ENCODE results near the gene LTF.
"Not testable (repeated sequence)": the region's sequence is repeated elsewhere in the genome, so short reads cannot be mapped to it uniquely, and the experiment has no call there.

Gene LTF

GRCh38 chr3:46402902-46403301 lies 61.8 kb downstream of the LTF start:
- peaks cover 15% of the 10 kb centered on the region for H3K4me1 Mint-ChIP-seq
- not testable (repeated sequence) for H3K4me3 Mint-ChIP-seq, ATAC-seq, H3K27ac Mint-ChIP-seq, DNase-seq, H3K27me3 Mint-ChIP-seq, H3K9me3 Mint-ChIP-seq

GRCh38 chr3:46401579-46401978 lies 63.1 kb downstream of the LTF start:
- H3K4me1 Mint-ChIP-seq, result peaks cover 10% of the 10 kb centered on the region
- no peak overlapping the region for H3K4me3 Mint-ChIP-seq
- no peak for DNase-seq
- no peak overlapping the region for H3K27ac Mint-ChIP-seq
- ATAC-seq, result no peak
- H3K9me3 Mint-ChIP-seq, result peaks cover 0 to 4% of the 10 kb centered on the region in 2 donors
- H3K27me3 Mint-ChIP-seq, result no peaks in the 10 kb centered on the region

- ATAC-seq (no peak), DNase-seq (no peak)
- Mint-ChIP-seq H3K4me3 (no peak overlapping the region), H3K4me1 (peaks cover 12% of the 10 kb centered on the region), H3K9me3 (peaks cover 0 to 4% of the 10 kb centered on the region in 2 donors), H3K27ac (no peak overlapping the region), H3K27me3 (no peaks in the 10 kb centered on the region)
Observed at GRCh38 chr3:46400846-46401245, 63.9 kb downstream of the LTF start.

GRCh38 chr3:46400000-46400734 lies 64.5 kb downstream of the LTF start:
- no peak for ATAC-seq
- no peak overlapping the region for H3K4me3 Mint-ChIP-seq
- peaks cover 0 to 4% of the 10 kb centered on the region in 2 donors for H3K9me3 Mint-ChIP-seq
- no peak for DNase-seq
- peaks cover 5% of the 10 kb centered on the region for H3K27me3 Mint-ChIP-seq
- H3K4me1 Mint-ChIP-seq, result peaks cover 19% of the 10 kb centered on the region
- no peak overlapping the region for H3K27ac Mint-ChIP-seq

- H3K4me1 Mint-ChIP-seq, result peaks cover 22% of the 10 kb centered on the region
- H3K4me3 Mint-ChIP-seq, result no peak overlapping the region
- H3K27me3 Mint-ChIP-seq, result peaks cover 11% of the 10 kb centered on the region
- H3K9me3 Mint-ChIP-seq, result peaks cover 0 to 4% of the 10 kb centered on the region in 2 donors
- no peak overlapping the region for H3K27ac Mint-ChIP-seq
- DNase-seq, result no peak
- no peak for ATAC-seq
Observed at GRCh38 chr3:46399557-46399956, 65.1 kb downstream of the LTF start.

GRCh38 chr3:46399098-46399497 lies 65.6 kb downstream of the LTF start:
- Mint-ChIP-seq H3K27ac (no peak overlapping the region), H3K9me3 (peaks cover 0 to 4% of the 10 kb centered on the region in 2 donors)
- no peak for DNase-seq

GRCh38 chr3:46398186-46398955 lies 66.3 kb downstream of the LTF start:
- ATAC-seq, result no peak
- peaks cover 15% of the 10 kb centered on the region for H3K27me3 Mint-ChIP-seq
- no peak overlapping the region for H3K27ac Mint-ChIP-seq
- no peak overlapping the region for H3K4me3 Mint-ChIP-seq
- H3K4me1 Mint-ChIP-seq, result peaks cover 22% of the 10 kb centered on the region
- no peak for DNase-seq
- peaks cover 0 to 4% of the 10 kb centered on the region in 2 donors for H3K9me3 Mint-ChIP-seq

More at GRCh38 chr3:46399098-46399497, 65.6 kb downstream of the LTF start:
- no peak for ATAC-seq
- H3K27me3 Mint-ChIP-seq, result peaks cover 15% of the 10 kb centered on the region
- H3K4me3 Mint-ChIP-seq, result no peak overlapping the region
- peaks cover 22% of the 10 kb centered on the region for H3K4me1 Mint-ChIP-seq

- H3K4me3 Mint-ChIP-seq, result no peak overlapping the region
- ATAC-seq (no peak), DNase-seq (no peak)
- peaks cover 15% of the 10 kb centered on the region for H3K27me3 Mint-ChIP-seq
- no peak overlapping the region for H3K27ac Mint-ChIP-seq
- H3K4me1 Mint-ChIP-seq, result peaks cover 22% of the 10 kb centered on the region
- H3K9me3 Mint-ChIP-seq, result no peaks in the 10 kb centered on the region
Observed at GRCh38 chr3:46397111-46397510, 67.6 kb downstream of the LTF start.

GRCh38 chr3:46395766-46396530 lies 68.8 kb downstream of the LTF start:
- H3K27me3 Mint-ChIP-seq, result peaks cover 15% of the 10 kb centered on the region
- no peak overlapping the region for H3K27ac Mint-ChIP-seq
- DNase-seq, result no peak
- ATAC-seq, result peak; percentile 68
- H3K4me3 Mint-ChIP-seq, result no peak overlapping the region
- H3K4me1 Mint-ChIP-seq, result peaks cover 22% of the 10 kb centered on the region
- H3K9me3 Mint-ChIP-seq, result no peaks in the 10 kb centered on the region

GRCh38 chr3:46395210-46395661 lies 69.5 kb downstream of the LTF start:
- DNase-seq, result no peak

GRCh38 chr3:46393554-46394434 lies 70.9 kb downstream of the LTF start:
- no peak for ATAC-seq
- H3K27me3 Mint-ChIP-seq, result peaks cover 15% of the 10 kb centered on the region
- no peak overlapping the region for H3K4me3 Mint-ChIP-seq
- no peaks in the 10 kb centered on the region for H3K9me3 Mint-ChIP-seq
- DNase-seq, result no peak
- peaks cover 22% of the 10 kb centered on the region for H3K4me1 Mint-ChIP-seq
- no peak overlapping the region for H3K27ac Mint-ChIP-seq

More at GRCh38 chr3:46395210-46395661, 69.5 kb downstream of the LTF start:
- ATAC-seq, result no peak
- Mint-ChIP-seq H3K27me3 (peaks cover 15% of the 10 kb centered on the region), H3K4me3 (no peak overlapping the region), H3K4me1 (peaks cover 22% of the 10 kb centered on the region), H3K27ac (no peak overlapping the region), H3K9me3 (no peaks in the 10 kb centered on the region)

- no peak overlapping the region for H3K27ac Mint-ChIP-seq
- ATAC-seq, result no peak
- peaks cover 22% of the 10 kb centered on the region for H3K4me1 Mint-ChIP-seq
- no peak overlapping the region for H3K4me3 Mint-ChIP-seq
- peaks cover 15% of the 10 kb centered on the region for H3K27me3 Mint-ChIP-seq
- DNase-seq, result no peak
- no peaks in the 10 kb centered on the region for H3K9me3 Mint-ChIP-seq
Observed at GRCh38 chr3:46393011-46393410, 71.7 kb downstream of the LTF start.

- not testable (repeated sequence) for H3K4me3 Mint-ChIP-seq, ATAC-seq, DNase-seq, H3K27ac Mint-ChIP-seq, H3K9me3 Mint-ChIP-seq
- H3K27me3 Mint-ChIP-seq, result peaks cover 15% of the 10 kb centered on the region
- H3K4me1 Mint-ChIP-seq, result peaks cover 17% of the 10 kb centered on the region
Observed at GRCh38 chr3:46391526-46391925, 73.2 kb downstream of the LTF start.

GRCh38 chr3:46389306-46389705 lies 75.4 kb downstream of the LTF start:
- Mint-ChIP-seq H3K9me3 (no peaks in the 10 kb centered on the region), H3K4me3 (no peak overlapping the region), H3K27ac (no peak overlapping the region), H3K27me3 (peaks cover 2% of the 10 kb centered on the region), H3K4me1 (peaks cover 15% of the 10 kb centered on the region)
- DNase-seq (no peak), ATAC-seq (no peak)

- H3K27me3 Mint-ChIP-seq, H3K27ac Mint-ChIP-seq, H3K4me3 Mint-ChIP-seq, H3K9me3 Mint-ChIP-seq, ATAC-seq, DNase-seq: not testable (repeated sequence)
- H3K4me1 Mint-ChIP-seq, result peaks cover 19% of the 10 kb centered on the region
Observed at GRCh38 chr3:46388847-46389246, 75.9 kb downstream of the LTF start.

Measured in stimulated activated naive CD8-positive, alpha-beta T cell treated with anti-CD3 and anti-CD28 coated beads, Interleukin-15, amount 100 ng/mL, for 72 hours (primary cell).